Endothelial cell of umbilical vein (primary cell): ENCODE measurements around the gene NBEAL1.
"Not testable (repeated sequence)": the region's sequence is repeated elsewhere in the genome, so short reads cannot be mapped to it uniquely, and the experiment has no call there.

Experiments
- EZH2 ChIP-seq: IDR thresholded peaks from 2 replicates; pipeline ENCODE4 v1.6.1; 2012; ENCODE audit warnings: borderline replicate concordance, low read depth, mild to moderate bottlenecking, moderate library complexity, low read length, inconsistent platforms; ENCODE audit not compliant: severe bottlenecking
- POLR2A ChIP-seq: IDR thresholded peaks from 2 replicates; pipeline ENCODE4 v1.6.1; 2012; ENCODE audit warnings: low read depth, mild to moderate bottlenecking, control low read depth, low read length
- POLR2AphosphoS5 ChIP-seq: IDR thresholded peaks from 2 replicates; pipeline ENCODE4 v1.6.1; 2012; ENCODE audit warnings: low read depth, mild to moderate bottlenecking, control low read depth, low read length, moderate library complexity; ENCODE audit not compliant: insufficient read depth
- TF ChIP-seq, protein P1 (sequence below), 2 donors: IDR thresholded peaks; 1 replicate in 1 of 2; 2 replicates in 1 of 2; pipeline ENCODE4 v1.5.1; 2011; ENCODE audit warnings: low read length in 2 of 2, mild to moderate bottlenecking in 2 of 2, moderate library complexity in 2 of 2, control low read depth in 1 of 2, inconsistent platforms in 1 of 2, low read depth in 1 of 2; ENCODE audit not compliant: insufficient read depth in 1 of 2; ENCODE audit errors: extremely low read depth in 1 of 2
- TF ChIP-seq, protein P2 (sequence below): IDR thresholded peaks from 2 replicates; pipeline ENCODE4 v1.6.1; 2011; ENCODE audit not compliant: insufficient read depth, insufficient read length

DNA sequence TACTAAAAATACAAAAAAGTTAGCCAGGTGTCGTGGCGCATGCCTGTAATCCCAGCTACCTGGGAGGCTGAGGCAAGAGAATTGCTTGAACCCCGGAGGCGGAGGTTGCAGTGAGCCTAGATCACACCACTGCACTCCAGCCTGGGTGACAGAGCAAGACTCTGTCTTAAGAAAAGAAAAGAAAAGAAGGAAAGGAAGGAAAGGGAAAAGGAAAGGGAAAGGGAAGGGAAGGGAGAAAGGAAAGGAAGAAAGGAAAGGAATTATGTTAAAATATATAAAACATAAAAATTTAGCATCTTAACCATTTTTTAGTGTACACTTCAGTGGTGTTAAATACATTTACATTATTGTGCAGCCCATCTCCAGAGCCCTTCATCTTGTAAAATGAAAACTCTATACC lies 76.0 kb downstream of the NBEAL1 start:
- TF ChIP-seq, protein P1, sequence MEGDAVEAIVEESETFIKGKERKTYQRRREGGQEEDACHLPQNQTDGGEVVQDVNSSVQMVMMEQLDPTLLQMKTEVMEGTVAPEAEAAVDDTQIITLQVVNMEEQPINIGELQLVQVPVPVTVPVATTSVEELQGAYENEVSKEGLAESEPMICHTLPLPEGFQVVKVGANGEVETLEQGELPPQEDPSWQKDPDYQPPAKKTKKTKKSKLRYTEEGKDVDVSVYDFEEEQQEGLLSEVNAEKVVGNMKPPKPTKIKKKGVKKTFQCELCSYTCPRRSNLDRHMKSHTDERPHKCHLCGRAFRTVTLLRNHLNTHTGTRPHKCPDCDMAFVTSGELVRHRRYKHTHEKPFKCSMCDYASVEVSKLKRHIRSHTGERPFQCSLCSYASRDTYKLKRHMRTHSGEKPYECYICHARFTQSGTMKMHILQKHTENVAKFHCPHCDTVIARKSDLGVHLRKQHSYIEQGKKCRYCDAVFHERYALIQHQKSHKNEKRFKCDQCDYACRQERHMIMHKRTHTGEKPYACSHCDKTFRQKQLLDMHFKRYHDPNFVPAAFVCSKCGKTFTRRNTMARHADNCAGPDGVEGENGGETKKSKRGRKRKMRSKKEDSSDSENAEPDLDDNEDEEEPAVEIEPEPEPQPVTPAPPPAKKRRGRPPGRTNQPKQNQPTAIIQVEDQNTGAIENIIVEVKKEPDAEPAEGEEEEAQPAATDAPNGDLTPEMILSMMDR (IDR thresholded peaks at IDR 0.05; ENCODE audit: extremely low read depth in 1 of 2, insufficient read depth in 1 of 2, low read depth in 1 of 2, low read length in 2 of 2): not testable (repeated sequence)
- not testable (repeated sequence) for TF ChIP-seq POLR2AphosphoS5, POLR2A, EZH2
- TF ChIP-seq, protein P2, sequence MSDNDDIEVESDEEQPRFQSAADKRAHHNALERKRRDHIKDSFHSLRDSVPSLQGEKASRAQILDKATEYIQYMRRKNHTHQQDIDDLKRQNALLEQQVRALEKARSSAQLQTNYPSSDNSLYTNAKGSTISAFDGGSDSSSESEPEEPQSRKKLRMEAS: not testable (repeated sequence)
